Skin epidermis (tissue), 12 donors: Measurements from ENCODE around the gene TCF7L2.
A peak's percentile ranks its signal among the peaks of the same experiment; 100 is the strongest.

ENCODE experiments used
- H3K27ac ChIP-seq, 21 experiments: fragments of 200-600 bp; sonication (generic) in 11 of 21; one replicate each; pipeline ENCODE4 v1.5.0; 2020; ENCODE audit warnings: mild to moderate bottlenecking in 3 of 21, inconsistent platforms in 2 of 21, moderate library complexity in 2 of 21
- H3K4me3 ChIP-seq, 7 experiments: fragments of 200-600 bp; sonication (generic) in 2 of 7; one replicate each; pipeline ENCODE4 v1.5.0; 2020; ENCODE audit warnings: inconsistent platforms in 2 of 7, mild to moderate bottlenecking in 2 of 7, moderate library complexity in 1 of 7

The TCF7L2 gene

DNA sequence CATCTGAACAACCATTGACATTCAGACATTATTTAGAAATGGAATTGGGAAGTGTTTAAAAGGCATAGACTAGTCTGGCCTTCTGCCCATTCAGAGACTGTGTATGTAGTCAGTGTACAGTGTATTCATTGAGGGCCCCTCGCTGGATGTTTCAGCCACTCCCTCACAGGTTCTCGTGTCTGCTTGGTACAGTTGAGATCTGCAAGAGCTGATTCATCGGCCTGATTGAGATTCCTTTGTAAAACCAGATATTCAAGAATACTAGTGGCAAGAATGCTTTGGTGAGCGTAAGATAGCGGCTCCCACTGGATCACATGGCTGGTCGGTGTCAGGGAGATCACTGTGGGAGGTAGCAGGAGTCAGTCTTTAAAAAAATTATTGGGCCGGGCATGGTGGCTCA lies 119.5 kb downstream of the TCF7L2 start:
- Histone ChIP-seq H3K4me3 (no peak overlapping the region), H3K27ac (no peak overlapping the region)

DNA sequence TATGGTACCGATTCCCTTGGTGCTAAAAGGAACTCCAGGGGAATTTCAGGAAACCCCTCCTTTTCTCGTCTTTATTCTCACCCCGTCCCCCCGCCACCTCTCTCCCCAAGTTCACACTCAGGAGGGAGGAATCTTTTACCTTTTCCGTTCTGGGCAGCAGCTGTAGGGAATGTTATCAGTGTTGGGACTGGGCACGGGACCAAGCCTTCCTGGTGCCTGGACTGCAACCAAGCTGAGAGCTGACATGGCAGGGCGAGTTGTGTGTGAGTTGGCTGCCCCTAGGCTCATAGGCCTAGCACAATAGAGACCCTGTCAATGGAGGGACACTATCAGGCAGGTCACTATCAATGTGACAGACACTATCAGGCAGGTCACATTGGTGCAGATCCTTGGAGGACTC lies 121.4 kb downstream of the TCF7L2 start:
- H3K27ac ChIP-seq: peak overlapping the region in 1 of 21 experiments; percentile 0
- H3K4me3 ChIP-seq: no peak overlapping the region

DNA sequence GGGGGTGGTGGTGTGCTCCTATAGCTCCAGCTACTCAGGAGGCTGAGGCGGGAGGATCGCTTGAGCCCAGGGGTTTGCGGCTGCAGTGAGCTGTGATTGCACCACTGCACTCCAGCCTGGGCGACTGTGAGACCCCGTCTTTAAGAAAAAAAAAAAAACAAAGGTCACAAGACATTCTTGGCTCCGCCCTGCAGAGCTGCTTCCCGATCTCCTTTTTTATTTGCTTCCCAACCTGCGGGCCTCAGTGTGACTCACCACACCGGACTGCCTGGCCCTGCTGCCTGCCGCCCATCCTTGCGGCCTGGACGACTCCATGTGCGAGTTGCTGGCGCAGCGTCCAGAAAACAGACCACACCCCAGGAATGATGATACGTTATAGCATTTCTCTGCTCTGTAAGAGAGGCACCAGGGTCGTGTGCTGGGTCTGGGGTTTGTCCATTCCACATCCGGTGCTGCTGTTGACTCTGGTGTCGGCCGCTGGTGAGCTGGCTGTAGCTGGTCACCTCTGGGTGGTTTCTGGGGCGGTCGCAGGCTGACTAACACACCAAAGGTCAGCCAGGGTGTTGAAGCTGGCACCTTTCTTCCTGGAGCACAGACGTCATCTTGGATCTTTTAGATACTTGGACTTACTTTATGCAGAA lies 123.6 kb downstream of the TCF7L2 start:
- peak overlapping the region in 9 of 21 experiments; percentile 10 to 58 (median 32) for H3K27ac ChIP-seq
- no peak overlapping the region for H3K4me3 ChIP-seq

DNA sequence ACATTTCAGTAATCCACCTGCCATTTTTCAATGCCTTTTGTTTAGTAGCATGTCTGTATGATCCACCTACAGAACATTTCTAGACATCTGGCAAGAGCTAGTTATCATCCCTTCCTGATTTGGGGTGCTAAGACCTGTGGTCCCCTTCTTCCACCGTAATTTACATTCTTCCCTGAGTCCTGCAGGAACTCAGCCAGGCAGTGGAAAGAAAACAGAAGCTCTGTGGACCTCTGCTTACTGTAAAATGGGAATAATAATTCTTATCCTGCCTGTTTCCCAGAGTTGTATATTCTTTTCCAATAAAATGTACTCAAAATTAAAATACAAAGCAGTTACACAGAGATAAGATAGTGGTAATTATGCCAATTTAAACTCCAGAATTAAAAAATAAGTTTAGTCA lies 126.9 kb downstream of the TCF7L2 start:
- Histone ChIP-seq H3K4me3 (no peak overlapping the region), H3K27ac (no peak overlapping the region)

DNA sequence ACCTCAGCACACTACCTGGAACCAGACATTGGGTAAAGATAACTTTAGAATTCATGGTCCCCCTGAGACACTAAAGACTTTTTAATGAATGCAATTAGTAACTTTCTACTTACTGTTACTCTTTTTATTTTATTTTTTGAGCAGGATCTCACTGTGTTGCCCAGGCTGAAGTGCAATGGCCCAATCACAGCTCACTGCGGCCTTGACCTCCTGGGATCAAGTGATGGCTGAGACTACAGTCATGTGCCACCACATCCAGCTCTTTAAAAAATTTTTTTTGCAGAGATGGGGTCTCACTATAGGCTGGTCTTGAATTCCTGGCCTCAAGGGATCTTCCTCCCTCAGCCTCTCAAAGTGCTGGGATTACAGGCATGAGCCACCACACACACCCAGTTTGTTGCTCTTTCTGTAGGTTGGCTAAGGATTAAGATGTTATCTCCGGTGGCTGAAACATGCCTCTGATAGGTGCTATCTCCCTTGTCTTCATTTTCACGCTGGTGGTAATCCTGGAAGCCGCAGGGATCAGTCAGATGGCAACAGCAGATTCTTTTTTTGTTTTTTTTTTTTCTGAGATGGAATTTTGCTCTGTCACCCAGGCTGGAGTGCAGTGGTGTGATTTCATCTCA lies 128.3 kb downstream of the TCF7L2 start:
- no peak overlapping the region for H3K4me3 ChIP-seq
- H3K27ac ChIP-seq: no peak overlapping the region

DNA sequence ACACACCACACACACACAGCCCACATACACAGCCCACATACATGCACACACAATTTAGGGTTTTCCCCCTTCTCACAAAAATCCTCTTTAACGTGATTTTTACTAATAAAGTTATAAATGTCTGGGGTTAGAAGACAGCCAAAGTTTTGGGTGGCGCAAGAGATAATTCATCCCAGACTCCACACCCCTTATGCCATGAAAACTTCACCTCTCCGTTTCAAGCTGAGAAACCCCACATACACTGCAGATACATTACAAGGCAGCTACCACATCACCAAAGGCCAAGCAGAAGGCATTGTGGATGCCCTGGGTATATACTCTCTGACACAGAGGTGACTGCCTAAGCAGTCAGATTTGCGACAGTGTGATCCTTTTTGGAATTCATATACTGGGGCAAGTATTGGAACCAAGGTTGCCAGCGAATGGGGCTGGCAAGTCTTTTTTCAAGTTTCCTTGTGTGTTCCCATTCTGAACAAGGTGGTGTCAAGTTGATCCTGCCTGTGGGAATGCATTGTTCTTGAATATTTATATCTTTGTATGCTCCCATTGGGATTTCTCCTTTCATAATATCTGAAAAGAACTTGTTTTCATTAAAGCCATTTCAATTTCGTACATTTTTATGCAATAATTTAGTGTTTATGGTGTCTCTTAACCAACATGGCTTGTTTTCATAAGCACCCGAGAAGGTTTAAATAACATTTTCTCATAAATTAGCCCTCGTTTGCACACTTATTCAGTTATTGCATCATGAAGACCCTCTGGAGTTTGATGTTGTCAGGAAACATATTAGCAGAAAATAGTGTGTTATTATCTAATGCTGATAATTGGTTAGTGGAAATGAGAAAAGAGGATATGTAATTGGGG lies 130.2 kb downstream of the TCF7L2 start:
- H3K27ac ChIP-seq: no peak overlapping the region
- H3K4me3 ChIP-seq: no peak overlapping the region

DNA sequence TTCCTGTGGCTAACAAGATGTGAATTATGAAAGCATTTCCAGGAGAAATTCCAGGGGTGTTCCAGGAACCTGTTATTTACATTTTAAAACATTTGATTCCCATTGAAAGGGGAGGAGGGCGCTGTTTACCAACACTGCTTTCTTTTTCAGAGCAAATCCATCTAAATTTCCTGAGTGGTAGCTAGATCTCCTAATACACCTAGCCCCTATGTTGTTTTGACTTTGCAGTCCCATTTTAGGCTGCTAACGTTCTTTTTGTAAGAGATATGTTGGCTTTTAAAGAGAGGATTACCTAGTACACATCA lies 130.8 kb downstream of the TCF7L2 start:
- no peak overlapping the region for H3K27ac ChIP-seq
- H3K4me3 ChIP-seq: no peak overlapping the region

DNA sequence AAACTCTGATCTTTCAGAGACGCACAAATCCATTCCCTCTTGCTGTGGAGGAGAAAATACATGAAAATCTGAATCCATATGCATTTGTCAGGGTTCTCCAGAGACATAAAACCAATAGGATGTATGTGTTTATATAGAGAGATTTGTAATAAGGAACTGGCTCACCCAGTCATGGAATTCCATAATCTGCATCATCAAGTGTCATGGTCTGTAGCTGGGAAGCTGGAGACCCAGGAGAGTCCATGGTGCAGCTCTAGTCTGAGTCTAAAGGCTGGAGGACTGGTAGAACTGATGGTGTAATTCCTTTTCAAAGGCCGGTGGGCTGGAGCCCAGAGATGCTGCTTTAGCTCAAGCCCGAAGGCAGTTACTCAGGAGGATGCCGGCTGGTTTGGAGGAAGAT lies 134.0 kb downstream of the TCF7L2 start:
- Histone ChIP-seq H3K27ac (no peak overlapping the region), H3K4me3 (no peak overlapping the region)

DNA sequence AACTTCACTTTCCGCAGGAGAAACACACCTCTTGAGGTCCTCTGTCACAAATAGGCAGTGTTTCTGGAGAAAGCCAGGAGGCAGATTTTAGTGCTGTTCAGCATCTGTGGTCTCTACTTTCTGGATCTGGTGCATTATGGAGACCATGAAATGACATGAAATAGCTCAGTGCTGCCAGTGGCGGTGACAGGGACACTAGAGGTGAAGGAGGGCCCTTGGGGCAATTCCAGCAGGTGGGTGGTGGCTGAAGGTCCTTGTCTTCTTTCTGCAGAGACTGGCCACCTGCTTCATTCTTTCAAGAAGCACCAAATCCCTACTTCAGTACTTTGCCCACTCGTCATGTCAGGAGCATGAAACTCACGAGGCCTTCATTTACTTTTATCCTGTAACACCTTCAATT lies 135.7 kb downstream of the TCF7L2 start:
- peak overlapping the region in 1 of 21 experiments; percentile 28 for H3K27ac ChIP-seq

DNA sequence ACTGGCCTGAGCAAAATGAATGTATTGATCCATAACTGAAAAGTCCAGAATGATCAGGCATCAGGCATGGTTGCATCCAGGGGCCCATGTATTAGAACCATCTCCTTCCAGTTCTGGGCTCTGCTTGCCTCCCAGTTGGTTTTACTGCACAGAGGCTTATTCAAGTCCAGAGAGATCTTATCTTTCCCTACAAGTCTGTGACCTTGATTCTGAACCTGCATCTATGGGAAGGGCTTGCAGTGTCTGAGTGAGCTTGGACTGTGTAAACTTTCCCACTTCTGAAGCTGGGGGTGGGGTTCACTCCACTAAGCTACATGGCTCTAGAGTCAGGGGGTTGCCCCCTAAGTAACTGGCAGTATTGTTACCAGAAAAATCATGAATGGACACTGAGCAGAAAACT lies 136.2 kb downstream of the TCF7L2 start:
- Histone ChIP-seq H3K4me3 (no peak overlapping the region), H3K27ac (peak overlapping the region in 4 of 21 experiments; percentile 24 to 66 (median 33))

More for the DNA sequence above, 135.7 kb downstream of the TCF7L2 start:
- no peak overlapping the region for H3K4me3 ChIP-seq

DNA sequence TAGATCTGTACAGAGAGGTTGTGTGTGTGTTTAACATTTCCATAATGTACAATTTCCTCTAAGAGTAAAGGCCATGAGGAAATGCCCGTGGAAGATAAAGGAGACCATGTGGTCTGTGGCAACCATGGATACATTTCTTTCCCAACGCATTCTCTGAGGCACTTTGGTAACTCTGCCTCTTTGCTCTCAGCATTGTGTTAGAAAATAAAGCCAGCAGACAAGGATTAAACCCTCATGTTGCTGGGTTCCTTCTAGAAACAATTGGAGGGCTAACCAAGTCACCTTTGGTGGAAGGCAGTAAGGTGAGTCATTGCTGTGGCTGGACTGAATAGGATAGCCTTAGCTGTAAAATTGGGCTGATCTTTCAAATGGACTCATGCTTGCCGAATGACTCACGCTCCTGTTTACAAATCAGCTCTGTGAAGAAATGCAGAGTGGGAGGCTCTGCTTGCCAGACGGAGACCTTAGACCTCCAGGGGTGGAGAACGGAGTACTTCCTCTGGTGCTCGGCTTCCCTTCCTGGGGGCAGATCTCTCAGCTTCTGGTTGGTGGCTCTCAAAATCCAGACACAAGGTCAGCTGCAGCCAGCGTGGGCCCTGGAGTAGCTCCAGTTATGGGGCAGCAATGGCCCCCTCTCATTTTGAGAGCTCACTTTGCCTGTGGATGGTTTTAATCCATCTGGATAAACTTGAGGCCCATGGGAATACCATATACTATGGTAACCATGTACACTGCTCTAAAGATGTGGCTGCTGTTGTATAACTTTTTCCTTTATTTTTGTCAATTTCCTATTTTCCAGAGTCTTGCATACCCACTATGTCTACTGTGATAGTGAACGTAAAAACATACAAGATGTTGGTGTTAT lies 137.3 kb downstream of the TCF7L2 start:
- Histone ChIP-seq H3K4me3 (no peak overlapping the region), H3K27ac (peak overlapping the region in 15 of 21 experiments; percentile 2 to 66 (median 38))

DNA sequence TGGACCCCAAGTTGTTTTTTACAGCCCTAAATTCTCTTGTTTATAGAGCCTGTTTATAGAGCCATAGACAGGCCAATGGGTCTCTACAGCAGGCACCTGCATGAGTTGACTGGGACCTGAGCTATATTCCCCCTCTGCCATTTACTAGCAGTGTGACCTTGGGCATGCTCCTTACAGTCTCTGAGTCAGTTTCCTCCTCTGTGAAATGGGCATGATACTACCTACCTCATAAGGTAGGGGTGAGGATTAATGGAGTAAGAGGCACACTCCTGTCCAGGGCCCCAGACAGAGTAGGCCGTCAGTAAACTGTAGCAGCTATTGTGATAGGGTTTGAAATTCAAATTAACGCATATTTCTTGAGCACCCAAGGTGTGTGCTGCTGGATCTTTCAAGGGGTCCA lies 138.1 kb downstream of the TCF7L2 start:
- H3K4me3 ChIP-seq: no peak overlapping the region
- H3K27ac ChIP-seq: peak overlapping the region in 1 of 21 experiments; percentile 10

DNA sequence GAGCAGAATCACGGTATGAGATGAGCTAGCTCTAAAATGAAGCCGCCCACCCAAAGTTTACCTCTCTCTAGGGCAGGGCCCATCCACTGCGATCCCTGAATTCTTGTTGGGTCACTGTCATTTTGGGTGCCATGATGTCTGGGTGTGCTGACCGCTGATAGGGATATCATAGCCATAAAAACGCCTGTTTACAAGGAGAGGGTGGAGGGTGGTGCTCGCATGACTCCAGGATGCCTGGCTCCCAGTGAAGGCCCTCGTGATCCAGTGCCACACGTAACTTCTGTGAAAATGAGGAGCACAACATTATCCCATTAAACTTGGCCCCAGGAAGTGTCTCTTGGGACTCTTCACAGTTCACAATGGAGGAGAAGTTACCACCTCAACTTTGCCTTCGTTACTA lies 139.5 kb downstream of the TCF7L2 start:
- peak overlapping the region in 1 of 21 experiments; percentile 4 for H3K27ac ChIP-seq
- no peak overlapping the region for H3K4me3 ChIP-seq

DNA sequence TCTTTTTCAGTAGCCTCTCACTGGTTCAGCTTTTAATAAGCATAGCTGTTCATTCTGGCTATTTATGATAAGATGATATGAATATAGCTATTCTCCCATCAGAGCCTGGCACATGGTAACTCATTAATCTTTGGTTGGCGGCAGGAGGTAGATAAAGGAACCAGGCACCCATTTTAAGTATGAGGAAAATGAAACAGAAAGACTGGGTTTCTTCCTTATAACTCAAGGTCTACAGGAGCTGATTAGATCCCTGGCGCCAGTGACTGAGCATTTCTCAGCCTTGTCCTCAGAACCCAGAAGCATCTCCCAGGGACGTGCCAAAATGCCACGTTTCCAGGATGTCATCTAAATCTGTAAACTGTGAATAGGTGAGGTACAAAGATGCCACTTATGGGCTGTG lies 141.9 kb downstream of the TCF7L2 start:
- Histone ChIP-seq H3K4me3 (no peak overlapping the region), H3K27ac (no peak overlapping the region)

DNA sequence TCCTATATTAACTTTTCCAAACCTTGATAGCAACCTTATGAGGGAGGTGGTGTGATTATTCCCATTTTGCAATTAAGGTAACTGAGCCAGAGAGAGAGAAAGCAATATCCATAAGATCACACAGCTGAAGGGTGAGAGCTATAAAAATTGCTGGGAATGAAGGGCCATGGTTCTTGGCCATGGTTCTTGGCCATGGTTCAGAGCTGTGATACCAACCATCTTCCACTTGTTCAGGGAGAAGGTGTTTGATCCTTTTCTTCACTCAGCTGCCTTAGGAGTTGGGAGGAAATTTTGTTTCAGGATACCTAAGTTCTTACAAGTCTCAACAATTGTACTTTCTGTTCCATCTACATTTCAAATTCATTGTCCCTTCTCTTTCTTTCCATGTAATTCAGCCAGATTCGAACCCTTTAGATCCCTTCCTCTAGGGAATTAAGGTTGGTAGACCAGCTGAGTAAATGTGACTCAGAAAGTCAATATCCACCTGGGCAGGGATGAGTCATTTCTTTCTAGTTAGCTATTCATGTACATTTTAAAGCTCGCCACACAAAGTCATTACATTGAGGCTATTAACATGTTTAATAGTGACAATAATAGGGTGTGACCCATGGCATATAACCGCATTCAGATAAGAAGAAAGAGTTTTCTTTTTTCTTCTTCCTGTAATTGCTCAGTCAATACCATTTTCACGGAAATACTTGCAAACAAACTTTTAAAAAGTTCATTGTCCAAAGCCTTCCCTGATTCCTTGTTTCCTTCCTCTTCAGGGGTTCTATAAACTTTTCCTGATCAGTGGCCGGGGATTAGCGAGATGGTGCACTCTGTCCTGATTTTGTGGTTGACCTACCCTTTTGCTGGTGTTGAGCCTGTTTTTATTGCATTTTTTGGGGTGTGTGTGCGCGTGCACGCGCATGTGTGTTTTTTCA lies 143.4 kb downstream of the TCF7L2 start:
- H3K27ac ChIP-seq: peak overlapping the region in 5 of 21 experiments; percentile 37 to 64 (median 45)
- no peak overlapping the region for H3K4me3 ChIP-seq

DNA sequence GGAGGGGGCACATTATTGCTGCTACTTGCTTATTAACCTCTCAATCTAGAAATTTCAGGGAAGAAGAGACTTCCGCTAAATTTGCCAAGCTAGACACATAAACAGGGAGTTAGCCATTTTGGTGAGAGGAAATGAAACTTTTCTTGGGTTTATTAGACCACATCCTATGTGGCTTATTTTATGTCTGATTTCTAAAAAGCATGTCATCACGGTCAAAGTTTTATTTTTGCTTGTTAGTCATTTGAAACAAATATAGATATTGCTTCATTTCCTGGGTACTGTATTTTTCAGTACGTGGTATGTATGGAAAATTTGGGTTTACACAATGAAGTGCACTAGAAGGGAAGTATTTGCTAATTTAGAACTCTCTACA lies 144.1 kb downstream of the TCF7L2 start:
- peak overlapping the region in 5 of 21 experiments; percentile 37 to 64 (median 45) for H3K27ac ChIP-seq

DNA sequence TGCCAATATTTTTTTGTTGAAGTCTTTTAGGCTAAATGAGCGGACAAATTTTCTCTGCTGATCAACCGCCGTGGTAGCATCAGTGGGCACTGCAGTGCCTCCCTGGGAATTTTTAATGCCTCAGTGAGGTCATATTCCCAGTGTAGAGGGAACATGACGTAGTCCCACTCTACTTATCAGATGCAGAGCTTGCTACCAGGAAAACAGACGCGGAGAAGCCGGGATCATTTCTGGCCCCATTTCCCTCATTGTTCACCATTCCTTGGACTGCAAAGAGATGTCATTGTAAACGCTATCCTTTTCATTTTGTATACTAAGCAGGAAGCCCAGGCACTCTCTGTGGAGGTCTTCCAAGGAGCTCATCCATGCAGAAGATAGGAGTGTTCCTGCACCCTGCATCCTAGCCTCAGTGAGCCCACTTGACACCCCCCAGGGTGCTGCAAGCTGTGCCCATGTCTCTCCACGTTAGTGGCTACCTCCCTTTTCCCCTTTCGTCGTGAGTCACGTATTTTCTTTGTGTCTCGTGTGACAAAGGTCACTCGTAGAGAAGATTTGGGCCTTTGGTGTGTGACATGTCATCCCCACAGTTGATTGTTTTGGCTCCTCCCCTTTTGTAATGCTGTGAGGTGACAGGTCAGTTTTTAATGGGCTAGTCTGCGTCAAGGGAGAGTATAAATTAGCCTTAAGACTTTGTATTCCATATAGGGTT lies 145.5 kb downstream of the TCF7L2 start:
- Histone ChIP-seq H3K27ac (peak overlapping the region in 1 of 21 experiments; percentile 17), H3K4me3 (no peak overlapping the region)

More for the DNA sequence above, 144.1 kb downstream of the TCF7L2 start:
- no peak overlapping the region for H3K4me3 ChIP-seq
